SK-N-SH treated with all-trans-retinoic acid at 6 μM for 48 hours (cell line): ENCODE measurements around the gene ZNF860.

Experiments
- ESRRG ChIP-seq: fragments of 250-450 bp; sonication (Bioruptor Pico); IDR thresholded peaks from 2 replicates; pipeline ENCODE4 v1.6.1; 2021; ENCODE audit warnings: mild to moderate bottlenecking
- GLIS3 ChIP-seq: fragments of 250-450 bp; sonication (Bioruptor Pico); IDR thresholded peaks from 2 replicates; pipeline ENCODE4 v1.5.0; 2020; ENCODE audit warnings: mild to moderate bottlenecking, moderate library complexity
- ISL1 ChIP-seq: fragments of 250-450 bp; sonication (Bioruptor Pico); IDR thresholded peaks from 2 replicates; pipeline ENCODE4 v2.1.2; 2022; ENCODE audit warnings: mild to moderate bottlenecking, moderate library complexity
- PPARA ChIP-seq: fragments of 250-450 bp; sonication (Bioruptor Pico); IDR thresholded peaks from 2 replicates; pipeline ENCODE4 v1.5.0; 2020; ENCODE audit warnings: mild to moderate bottlenecking, borderline replicate concordance
- RARB ChIP-seq: fragments of 250-450 bp; sonication (Bioruptor Pico); IDR thresholded peaks from 2 replicates; pipeline ENCODE4 v1.8.0; 2021; ENCODE audit warnings: mild to moderate bottlenecking, moderate library complexity
- ZFP3 ChIP-seq: fragments of 250-450 bp; sonication (Bioruptor Pico); IDR thresholded peaks from 2 replicates; pipeline ENCODE4 v1.5.0; 2020; ENCODE audit warnings: mild to moderate bottlenecking, moderate library complexity
- ZFP30 ChIP-seq: fragments of 450-650 bp; formaldehyde crosslinking; IDR thresholded peaks from 2 replicates; pipeline ENCODE4 v1.5.0; 2022; ENCODE audit warnings: mild to moderate bottlenecking, moderate library complexity
- ZNF565 ChIP-seq: fragments of 450-650 bp; formaldehyde crosslinking; conservative IDR thresholded peaks from 2 replicates; pipeline ENCODE4 v1.5.0; 2020; ENCODE audit warnings: low read depth, mild to moderate bottlenecking, moderate library complexity
- ZNF70 ChIP-seq: fragments of 450-650 bp; formaldehyde crosslinking; IDR thresholded peaks from 2 replicates; pipeline ENCODE4 v1.5.0; 2020; ENCODE audit warnings: mild to moderate bottlenecking, moderate library complexity
- TF ChIP-seq, protein P1 (sequence below): fragments of 250-450 bp; sonication (Bioruptor Pico); IDR thresholded peaks from 2 replicates; pipeline ENCODE4 v1.5.1; 2021; ENCODE audit warnings: mild to moderate bottlenecking, moderate library complexity

DNA sequence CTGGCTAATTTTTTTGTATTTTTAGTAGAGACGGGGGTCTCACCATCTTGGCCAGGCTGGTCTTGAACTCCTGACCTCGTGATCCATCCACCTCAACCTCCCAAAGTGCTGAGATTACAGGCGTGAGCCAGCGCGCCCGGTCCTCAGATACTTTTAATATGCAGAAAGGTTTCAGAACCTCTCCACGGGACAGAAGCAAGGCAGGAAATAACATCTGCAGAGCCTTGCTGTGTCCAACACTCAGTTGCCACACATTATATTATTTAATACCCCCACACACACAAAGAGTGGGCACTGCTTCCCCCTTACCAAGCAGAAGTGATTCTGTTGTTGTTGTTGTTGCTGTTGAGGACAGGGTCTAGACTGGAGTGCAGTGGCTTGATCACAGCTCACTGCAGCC, 28.5 kb upstream of the ZNF860 start:
- no peak for TF ChIP-seq ZNF565 (CRISPR knock-in tag)
- no peak for TF ChIP-seq ZFP30 (CRISPR knock-in tag)
- no peak for TF ChIP-seq GLIS3 (CRISPR knock-in tag)
- no peak for TF ChIP-seq ZNF70 (CRISPR knock-in tag)
- no peak for TF ChIP-seq ISL1 (CRISPR knock-in tag)
- TF ChIP-seq ZFP3 (CRISPR knock-in tag) = no peak
- TF ChIP-seq, protein P1, sequence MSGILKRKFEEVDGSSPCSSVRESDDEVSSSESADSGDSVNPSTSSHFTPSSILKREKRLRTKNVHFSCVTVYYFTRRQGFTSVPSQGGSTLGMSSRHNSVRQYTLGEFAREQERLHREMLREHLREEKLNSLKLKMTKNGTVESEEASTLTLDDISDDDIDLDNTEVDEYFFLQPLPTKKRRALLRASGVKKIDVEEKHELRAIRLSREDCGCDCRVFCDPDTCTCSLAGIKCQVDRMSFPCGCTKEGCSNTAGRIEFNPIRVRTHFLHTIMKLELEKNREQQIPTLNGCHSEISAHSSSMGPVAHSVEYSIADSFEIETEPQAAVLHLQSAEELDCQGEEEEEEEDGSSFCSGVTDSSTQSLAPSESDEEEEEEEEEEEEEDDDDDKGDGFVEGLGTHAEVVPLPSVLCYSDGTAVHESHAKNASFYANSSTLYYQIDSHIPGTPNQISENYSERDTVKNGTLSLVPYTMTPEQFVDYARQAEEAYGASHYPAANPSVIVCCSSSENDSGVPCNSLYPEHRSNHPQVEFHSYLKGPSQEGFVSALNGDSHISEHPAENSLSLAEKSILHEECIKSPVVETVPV (CRISPR knock-in tag) = no peak
- TF ChIP-seq RARB (CRISPR knock-in tag) = no peak
- no peak for TF ChIP-seq PPARA (CRISPR knock-in tag)
- no peak for TF ChIP-seq ESRRG (CRISPR knock-in tag)
